Measurements from ENCODE around the gene MRTFA.

Gene MRTFA

DNA sequence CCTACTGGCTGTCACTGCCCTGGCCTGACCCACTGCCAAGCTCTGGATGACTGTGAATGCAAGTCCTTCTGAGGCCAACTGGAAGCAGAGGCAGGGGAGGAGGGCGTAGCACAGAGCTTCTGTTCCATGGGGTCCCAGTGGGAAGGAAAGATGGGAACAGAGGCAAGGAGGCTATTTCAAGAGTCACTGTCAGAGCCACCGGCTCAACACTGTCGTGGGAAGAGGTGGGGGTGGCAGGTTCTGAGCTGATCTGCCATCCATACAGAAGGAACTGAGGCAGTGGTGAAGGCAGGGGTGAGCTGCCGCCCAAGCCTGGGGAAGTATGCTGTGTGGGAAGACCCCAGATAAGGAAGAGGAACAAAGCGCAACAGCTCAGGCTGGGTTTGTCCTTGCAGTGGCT, 211.4 kb downstream of the MRTFA start:
- Histone ChIP-seq H3K4me3 (replicated peaks; ENCODE audit: low read depth, low read length) (no peak overlapping the region), H3K27me3 (replicated peaks; ENCODE audit: control insufficient read depth, insufficient read depth, low read length) (no peaks in the 10 kb centered on the region), H3K36me3 (ENCODE audit: control insufficient read depth, insufficient read depth, low read length) (peaks cover 68% of the 10 kb centered on the region)
- TF ChIP-seq, protein P1, sequence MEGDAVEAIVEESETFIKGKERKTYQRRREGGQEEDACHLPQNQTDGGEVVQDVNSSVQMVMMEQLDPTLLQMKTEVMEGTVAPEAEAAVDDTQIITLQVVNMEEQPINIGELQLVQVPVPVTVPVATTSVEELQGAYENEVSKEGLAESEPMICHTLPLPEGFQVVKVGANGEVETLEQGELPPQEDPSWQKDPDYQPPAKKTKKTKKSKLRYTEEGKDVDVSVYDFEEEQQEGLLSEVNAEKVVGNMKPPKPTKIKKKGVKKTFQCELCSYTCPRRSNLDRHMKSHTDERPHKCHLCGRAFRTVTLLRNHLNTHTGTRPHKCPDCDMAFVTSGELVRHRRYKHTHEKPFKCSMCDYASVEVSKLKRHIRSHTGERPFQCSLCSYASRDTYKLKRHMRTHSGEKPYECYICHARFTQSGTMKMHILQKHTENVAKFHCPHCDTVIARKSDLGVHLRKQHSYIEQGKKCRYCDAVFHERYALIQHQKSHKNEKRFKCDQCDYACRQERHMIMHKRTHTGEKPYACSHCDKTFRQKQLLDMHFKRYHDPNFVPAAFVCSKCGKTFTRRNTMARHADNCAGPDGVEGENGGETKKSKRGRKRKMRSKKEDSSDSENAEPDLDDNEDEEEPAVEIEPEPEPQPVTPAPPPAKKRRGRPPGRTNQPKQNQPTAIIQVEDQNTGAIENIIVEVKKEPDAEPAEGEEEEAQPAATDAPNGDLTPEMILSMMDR (IDR thresholded peaks at IDR 0.05; ENCODE audit: insufficient read depth, low read length, poor library complexity, severe bottlenecking) = no peak
- DNase-seq (ENCODE audit: extremely low read depth, insufficient read length) = no peak

DNA sequence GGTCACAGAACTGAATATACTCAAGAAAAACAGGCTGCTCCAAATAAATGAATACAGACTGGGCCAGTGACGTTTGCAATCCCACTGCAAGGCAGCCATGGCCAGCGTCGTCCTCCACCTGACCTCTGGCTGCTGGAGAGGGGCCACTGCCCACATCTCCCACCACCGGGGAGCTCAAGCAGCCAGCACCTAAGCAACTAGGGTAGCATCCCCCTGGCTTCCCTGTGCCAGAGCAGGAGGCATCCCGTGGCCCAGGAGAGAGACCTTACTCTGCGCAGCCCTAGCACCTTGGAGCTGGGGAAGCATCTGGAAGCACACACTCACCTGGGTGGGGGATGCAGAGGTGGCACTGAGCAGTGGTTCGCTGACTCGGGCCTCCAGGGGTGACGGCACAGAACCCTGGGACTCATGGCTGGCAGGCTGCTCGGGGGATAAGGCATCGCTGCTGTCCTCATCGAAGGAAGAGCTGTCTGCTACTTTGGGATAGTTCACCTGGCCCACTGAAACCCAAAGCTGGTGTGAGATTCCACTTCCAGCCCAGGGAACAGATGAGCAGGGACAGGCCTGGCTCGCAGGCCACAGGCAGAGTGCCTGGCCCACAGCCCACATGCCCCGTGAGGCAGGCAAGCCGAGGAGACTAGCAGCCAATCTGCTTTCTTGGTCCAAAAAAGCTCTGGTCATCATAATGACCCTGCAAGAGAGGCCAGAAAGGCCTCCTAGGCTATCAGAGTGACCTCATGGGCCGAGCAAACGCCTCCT, 212.5 kb downstream of the MRTFA start:
- Histone ChIP-seq H3K27me3 (replicated peaks; ENCODE audit: control insufficient read depth, insufficient read depth, low read length) (no peaks in the 10 kb centered on the region), H3K4me3 (replicated peaks; ENCODE audit: low read depth, low read length) (no peak overlapping the region), H3K36me3 (ENCODE audit: control insufficient read depth, insufficient read depth, low read length) (peaks cover 69% of the 10 kb centered on the region)
- no peak for DNase-seq (ENCODE audit: extremely low read depth, insufficient read length)
- TF ChIP-seq, protein P1 (IDR thresholded peaks at IDR 0.05; ENCODE audit: insufficient read depth, low read length, poor library complexity, severe bottlenecking) = no peak

DNA sequence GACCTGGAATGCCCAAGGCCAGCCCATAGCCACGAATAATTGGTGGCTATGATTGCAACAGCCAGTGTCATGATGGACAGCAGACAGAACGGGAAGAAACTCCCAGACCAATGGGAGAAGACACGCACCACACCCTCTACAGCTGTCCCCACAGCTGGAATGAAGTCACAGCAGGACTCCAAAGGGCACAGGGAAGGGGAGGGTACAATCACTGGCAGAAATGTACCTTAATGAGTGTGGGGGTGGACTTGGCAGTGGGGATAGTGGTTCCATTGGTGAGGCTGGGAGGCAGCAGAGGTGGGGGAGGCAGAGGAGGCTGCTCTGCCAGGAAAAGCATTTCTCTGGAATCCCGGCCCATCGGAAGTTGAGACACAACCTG, 213.2 kb downstream of the MRTFA start:
- Histone ChIP-seq H3K4me3 (replicated peaks; ENCODE audit: low read depth, low read length) (no peak overlapping the region), H3K27me3 (replicated peaks; ENCODE audit: control insufficient read depth, insufficient read depth, low read length) (no peaks in the 10 kb centered on the region), H3K36me3 (ENCODE audit: control insufficient read depth, insufficient read depth, low read length) (peaks cover 70% of the 10 kb centered on the region)
- DNase-seq (ENCODE audit: extremely low read depth, insufficient read length) = no peak
- TF ChIP-seq, protein P1 (IDR thresholded peaks at IDR 0.05; ENCODE audit: insufficient read depth, low read length, poor library complexity, severe bottlenecking) = no peak

DNA sequence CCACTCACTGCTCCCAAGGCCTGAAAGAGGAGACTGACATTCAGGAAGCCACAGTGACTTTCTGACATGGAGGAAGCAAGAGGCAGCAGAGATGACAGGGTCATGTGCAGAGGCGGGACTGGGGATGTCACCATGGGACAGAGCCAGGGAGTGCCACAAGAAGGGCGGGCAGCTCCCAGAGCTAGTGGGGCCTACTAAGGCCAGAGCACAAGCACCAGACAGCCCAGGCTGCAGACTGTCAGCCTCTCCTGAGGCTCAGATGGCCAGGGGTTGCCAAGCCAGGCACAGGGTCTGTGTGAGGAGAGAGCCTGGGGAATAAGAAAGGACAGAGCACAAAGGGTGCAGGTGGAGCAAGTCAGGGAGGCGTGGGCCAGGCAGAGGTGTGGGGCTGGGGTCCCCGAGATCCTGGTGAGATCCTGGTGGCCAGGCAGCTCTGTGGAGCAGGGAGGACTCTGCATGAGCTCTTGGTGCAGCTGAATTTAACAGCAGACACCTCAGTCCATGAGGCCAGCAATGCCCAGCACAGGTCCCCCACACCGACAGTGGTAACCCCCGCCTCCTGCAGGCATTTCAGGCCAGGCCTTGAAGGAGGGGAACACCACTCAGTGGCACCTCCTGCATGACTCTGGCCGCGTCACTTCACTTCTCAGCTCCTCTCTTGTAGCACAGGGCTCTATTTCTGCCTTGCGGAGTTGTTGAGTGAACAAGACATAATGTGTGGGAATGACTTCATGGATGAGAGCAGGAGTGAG, 213.8 kb downstream of the MRTFA start:
- DNase-seq (ENCODE audit: extremely low read depth, insufficient read length) = no peak
- Histone ChIP-seq H3K4me3 (replicated peaks; ENCODE audit: low read depth, low read length) (no peak overlapping the region), H3K36me3 (ENCODE audit: control insufficient read depth, insufficient read depth, low read length) (peaks cover 71% of the 10 kb centered on the region), H3K27me3 (replicated peaks; ENCODE audit: control insufficient read depth, insufficient read depth, low read length) (no peaks in the 10 kb centered on the region)
- TF ChIP-seq, protein P1 (IDR thresholded peaks at IDR 0.05; ENCODE audit: insufficient read depth, low read length, poor library complexity, severe bottlenecking) = no peak

DNA sequence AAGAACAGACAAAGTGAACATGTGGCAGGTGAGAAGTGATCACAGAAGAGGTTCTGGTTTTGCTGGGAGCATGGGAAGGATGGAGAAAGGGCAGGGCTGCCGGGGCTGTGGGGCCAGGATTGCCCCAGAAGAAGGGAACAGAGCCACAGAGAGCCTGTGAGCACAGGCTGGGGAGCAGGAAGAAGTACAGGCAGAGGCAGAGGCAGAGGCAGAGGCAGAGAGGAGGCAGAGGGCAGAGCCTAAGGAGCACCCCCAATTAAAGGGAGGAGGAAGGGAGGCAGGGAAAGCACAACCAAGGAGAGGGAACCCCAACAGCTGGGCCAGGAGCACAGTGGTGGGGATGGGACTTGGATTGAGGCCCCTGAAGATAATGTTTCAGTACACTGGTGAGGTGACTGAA, 214.6 kb downstream of the MRTFA start:
- H3K36me3 ChIP-seq (ENCODE audit: control insufficient read depth, insufficient read depth, low read length) = peaks cover 71% of the 10 kb centered on the region
- TF ChIP-seq, protein P1 (IDR thresholded peaks at IDR 0.05; ENCODE audit: insufficient read depth, low read length, poor library complexity, severe bottlenecking) = no peak
- H3K27me3 ChIP-seq (replicated peaks; ENCODE audit: control insufficient read depth, insufficient read depth, low read length) = no peaks in the 10 kb centered on the region
- H3K4me3 ChIP-seq (replicated peaks; ENCODE audit: low read depth, low read length) = no peak overlapping the region
- DNase-seq (ENCODE audit: extremely low read depth, insufficient read length) = no peak

All from GM06990 (cell line).